Tibial nerve (tissue), 4 donors: ENCODE measurements around the gene AKNA. TPM values are rescaled to one million over a fixed set of nuclear protein-coding genes. Genes with fewer than 3 reads are reported as not detected.

Experiments used
- DNase-seq, 2 donors: peaks; one replicate each; pipeline ENCODE4 v3.0.0-alpha.2; 2019; ENCODE audit warnings: low spot score in 2 of 2
- H3K27ac ChIP-seq, 4 donors: fragments of 200-600 bp; sonication (generic) in 3 of 4; one replicate each; pipeline ENCODE4 v1.5.1; 2017 to 2019; ENCODE audit warnings: mild to moderate bottlenecking in 1 of 4
- H3K27me3 ChIP-seq, 2 donors: fragments of 200-600 bp; sonication (generic) in 1 of 2; one replicate each; pipeline versions ENCODE4 v1.5.1 to v1.6.0; 2017 to 2019
- H3K36me3 ChIP-seq, 3 donors: fragments of 200-600 bp; sonication (generic); one replicate each; pipeline ENCODE4 v1.5.1; 2018 to 2019
- H3K4me1 ChIP-seq, 4 donors: fragments of 200-600 bp; sonication (generic) in 3 of 4; one replicate each; pipeline ENCODE4 v1.5.1; 2017 to 2019
- H3K4me3 ChIP-seq, 4 donors: fragments of 200-600 bp; sonication (generic) in 3 of 4; one replicate each; pipeline ENCODE4 v1.5.1; 2017 to 2019; ENCODE audit warnings: mild to moderate bottlenecking in 1 of 4, moderate library complexity in 1 of 4
- H3K9me3 ChIP-seq, 4 donors: fragments of 200-600 bp; sonication (generic) in 3 of 4; one replicate each; pipeline ENCODE4 v1.5.1; 2017 to 2019
- EP300 ChIP-seq, 2 donors: sonication (generic); formaldehyde crosslinking; IDR thresholded peaks; one replicate each; pipeline ENCODE4 v1.6.1; 2017; ENCODE audit warnings: antibody characterized with exemption in 2 of 2, mild to moderate bottlenecking in 1 of 2
- POLR2A ChIP-seq, 2 donors: fragments of 450-650 bp; IDR thresholded peaks; one replicate each; pipeline ENCODE4 v1.6.1; 2017; ENCODE audit warnings: antibody characterized with exemption in 2 of 2, mild to moderate bottlenecking in 2 of 2, moderate library complexity in 2 of 2
- WGBS, 2 donors: methylation state at CpG; one replicate each; pipeline ENCODE4 v1.1.5; 2018; 5-methylcytosine and 5-hydroxymethylcytosine counted together
- total RNA-seq, 4 donors: library from RNA; depleted of rRNA; stranded (reverse); fragments of >200 nt; gene quantifications; one replicate each; pipeline ENCODE4 v1.1.0, GENCODE V29; 2016
- TF ChIP-seq, protein P1 (sequence below), 5 experiments: fragments of 200-600 bp in 3 of 5; fragments of 450-650 bp in 2 of 5; sonication (generic) in 3 of 5; IDR thresholded peaks; one replicate each; pipeline ENCODE4 v1.5.1; 2016 to 2019; ENCODE audit warnings: antibody characterized with exemption in 5 of 5, mild to moderate bottlenecking in 3 of 5, moderate library complexity in 2 of 5

AKNA gene
- total RNA-seq, 4 donors from 2014 or later = 23.6 to 42.2 (median 36.6) TPM

DNA sequence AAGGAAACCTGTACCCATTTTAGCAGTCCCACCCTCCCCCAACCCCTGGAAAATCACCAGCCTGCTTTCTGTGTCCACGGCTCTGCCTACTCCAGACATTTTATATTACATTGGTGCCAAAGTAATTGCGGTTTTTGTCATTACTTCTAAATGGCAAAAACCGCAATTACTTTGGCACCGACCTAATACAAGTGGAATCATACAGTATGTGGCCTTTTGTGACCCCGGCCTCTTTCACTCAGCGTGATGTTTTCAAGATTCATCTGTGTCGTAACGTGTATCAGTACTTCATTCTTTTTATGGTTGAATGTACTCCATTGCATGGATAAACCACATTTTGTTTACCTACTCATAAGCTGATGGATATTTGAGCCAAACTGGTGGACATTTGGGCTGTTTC lies 74.6 kb downstream of the AKNA start:
- no peaks in the 10 kb centered on the region for H3K27me3 ChIP-seq
- H3K9me3 ChIP-seq = no peaks in the 10 kb centered on the region
- no peaks in the 10 kb centered on the region for H3K4me1 ChIP-seq
- TF ChIP-seq, protein P1, sequence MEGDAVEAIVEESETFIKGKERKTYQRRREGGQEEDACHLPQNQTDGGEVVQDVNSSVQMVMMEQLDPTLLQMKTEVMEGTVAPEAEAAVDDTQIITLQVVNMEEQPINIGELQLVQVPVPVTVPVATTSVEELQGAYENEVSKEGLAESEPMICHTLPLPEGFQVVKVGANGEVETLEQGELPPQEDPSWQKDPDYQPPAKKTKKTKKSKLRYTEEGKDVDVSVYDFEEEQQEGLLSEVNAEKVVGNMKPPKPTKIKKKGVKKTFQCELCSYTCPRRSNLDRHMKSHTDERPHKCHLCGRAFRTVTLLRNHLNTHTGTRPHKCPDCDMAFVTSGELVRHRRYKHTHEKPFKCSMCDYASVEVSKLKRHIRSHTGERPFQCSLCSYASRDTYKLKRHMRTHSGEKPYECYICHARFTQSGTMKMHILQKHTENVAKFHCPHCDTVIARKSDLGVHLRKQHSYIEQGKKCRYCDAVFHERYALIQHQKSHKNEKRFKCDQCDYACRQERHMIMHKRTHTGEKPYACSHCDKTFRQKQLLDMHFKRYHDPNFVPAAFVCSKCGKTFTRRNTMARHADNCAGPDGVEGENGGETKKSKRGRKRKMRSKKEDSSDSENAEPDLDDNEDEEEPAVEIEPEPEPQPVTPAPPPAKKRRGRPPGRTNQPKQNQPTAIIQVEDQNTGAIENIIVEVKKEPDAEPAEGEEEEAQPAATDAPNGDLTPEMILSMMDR (IDR thresholded peaks at IDR 0.05) = no peak
- TF ChIP-seq POLR2A (IDR thresholded peaks at IDR 0.05) = no peak
- DNase-seq = no peak
- no peak overlapping the region for H3K27ac ChIP-seq
- H3K36me3 ChIP-seq = peaks cover 0 to 41% (median 0%) of the 10 kb centered on the region in 3 donors
- WGBS, 2 donors = 73% methylated on average over 8 of the region's 8 CpGs
- no peak overlapping the region for H3K4me3 ChIP-seq

DNA sequence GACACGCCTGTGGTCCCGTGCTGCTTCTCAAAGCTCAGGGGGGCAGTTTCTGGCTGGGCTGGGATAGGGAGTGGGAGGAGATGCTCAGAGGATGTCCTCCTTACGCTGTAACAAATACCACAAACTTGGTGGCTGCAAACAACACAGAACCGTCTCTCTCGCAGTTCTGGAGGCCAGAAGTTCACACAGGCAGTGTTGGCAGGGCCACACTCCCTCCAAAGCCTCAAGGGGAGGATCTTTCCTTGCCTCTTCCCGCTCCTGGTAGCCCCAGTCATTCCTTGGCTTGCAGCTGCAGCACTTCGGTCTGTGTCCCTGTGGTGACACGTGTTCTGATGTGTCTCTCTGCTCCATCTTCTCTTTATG lies 75.3 kb downstream of the AKNA start:
- Histone ChIP-seq H3K36me3 (peaks cover 0 to 48% (median 0%) of the 10 kb centered on the region in 3 donors), H3K4me1 (no peaks in the 10 kb centered on the region), H3K4me3 (no peak overlapping the region), H3K9me3 (no peaks in the 10 kb centered on the region), H3K27ac (no peak overlapping the region), H3K27me3 (no peaks in the 10 kb centered on the region)
- WGBS, 2 donors = 59 to 66% methylated on average over 8 of the region's 8 CpGs
- no peak for DNase-seq
- no peak for TF ChIP-seq POLR2A (IDR thresholded peaks at IDR 0.05)
- TF ChIP-seq EP300 (IDR thresholded peaks at IDR 0.05) = no peak
- TF ChIP-seq, protein P1 (IDR thresholded peaks at IDR 0.05) = no peak

DNA sequence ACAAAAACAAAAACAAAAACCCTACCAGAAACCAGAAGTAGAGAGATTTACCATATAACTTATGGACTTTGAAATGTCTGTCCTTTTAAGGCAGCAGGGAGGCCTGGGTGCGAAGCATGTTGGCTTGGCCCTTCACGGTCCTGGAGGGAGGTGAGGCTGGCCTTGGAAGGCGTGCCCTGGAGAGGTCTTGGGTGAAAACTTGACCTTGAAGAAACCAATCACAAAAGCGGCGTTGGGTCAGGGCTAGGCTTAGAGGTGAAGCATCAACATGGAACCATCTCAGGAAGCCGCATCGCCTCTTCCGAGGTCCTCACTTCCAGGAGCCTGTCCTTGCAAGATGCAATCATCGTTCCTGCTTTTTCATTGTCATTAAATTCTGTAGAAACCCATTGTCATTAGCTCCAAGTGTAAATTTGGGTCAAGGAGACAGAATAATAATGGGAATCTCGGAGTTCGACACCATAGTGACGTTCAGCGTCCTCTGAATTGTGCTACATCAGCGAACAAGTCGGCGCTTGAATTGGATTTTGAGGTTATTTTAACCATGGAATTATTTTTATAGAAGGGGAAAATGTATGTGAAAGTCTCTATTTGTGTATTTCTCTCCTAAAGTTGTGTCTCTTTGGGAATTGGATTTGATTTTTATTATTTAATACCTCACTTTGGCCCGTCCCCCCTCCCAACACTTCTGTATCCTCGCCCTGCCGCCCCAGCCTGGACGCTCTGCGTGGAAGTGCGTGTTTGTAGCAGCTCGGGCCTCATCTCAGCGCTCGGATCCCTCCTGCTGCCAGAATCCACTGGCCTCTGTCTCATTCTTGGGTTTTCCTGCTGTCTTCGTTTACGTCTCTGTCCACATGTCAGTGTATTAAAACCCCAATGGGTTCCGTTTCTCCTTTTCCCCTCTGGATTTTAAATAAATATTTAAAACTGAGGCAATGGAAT lies 75.9 kb downstream of the AKNA start:
- 89 to 90% methylated on average over 28 of the region's 28 CpGs for WGBS, 2 donors
- TF ChIP-seq, protein P1 (IDR thresholded peaks at IDR 0.05) = no peak
- TF ChIP-seq EP300 (IDR thresholded peaks at IDR 0.05) (no peak), POLR2A (IDR thresholded peaks at IDR 0.05) (no peak)
- peaks cover 0 to 54% (median 0%) of the 10 kb centered on the region in 3 donors for H3K36me3 ChIP-seq
- no peak for DNase-seq
- H3K27ac ChIP-seq = no peak overlapping the region
- no peaks in the 10 kb centered on the region for H3K4me1 ChIP-seq
- H3K9me3 ChIP-seq = no peaks in the 10 kb centered on the region
- no peaks in the 10 kb centered on the region for H3K27me3 ChIP-seq
- H3K4me3 ChIP-seq = no peak overlapping the region

DNA sequence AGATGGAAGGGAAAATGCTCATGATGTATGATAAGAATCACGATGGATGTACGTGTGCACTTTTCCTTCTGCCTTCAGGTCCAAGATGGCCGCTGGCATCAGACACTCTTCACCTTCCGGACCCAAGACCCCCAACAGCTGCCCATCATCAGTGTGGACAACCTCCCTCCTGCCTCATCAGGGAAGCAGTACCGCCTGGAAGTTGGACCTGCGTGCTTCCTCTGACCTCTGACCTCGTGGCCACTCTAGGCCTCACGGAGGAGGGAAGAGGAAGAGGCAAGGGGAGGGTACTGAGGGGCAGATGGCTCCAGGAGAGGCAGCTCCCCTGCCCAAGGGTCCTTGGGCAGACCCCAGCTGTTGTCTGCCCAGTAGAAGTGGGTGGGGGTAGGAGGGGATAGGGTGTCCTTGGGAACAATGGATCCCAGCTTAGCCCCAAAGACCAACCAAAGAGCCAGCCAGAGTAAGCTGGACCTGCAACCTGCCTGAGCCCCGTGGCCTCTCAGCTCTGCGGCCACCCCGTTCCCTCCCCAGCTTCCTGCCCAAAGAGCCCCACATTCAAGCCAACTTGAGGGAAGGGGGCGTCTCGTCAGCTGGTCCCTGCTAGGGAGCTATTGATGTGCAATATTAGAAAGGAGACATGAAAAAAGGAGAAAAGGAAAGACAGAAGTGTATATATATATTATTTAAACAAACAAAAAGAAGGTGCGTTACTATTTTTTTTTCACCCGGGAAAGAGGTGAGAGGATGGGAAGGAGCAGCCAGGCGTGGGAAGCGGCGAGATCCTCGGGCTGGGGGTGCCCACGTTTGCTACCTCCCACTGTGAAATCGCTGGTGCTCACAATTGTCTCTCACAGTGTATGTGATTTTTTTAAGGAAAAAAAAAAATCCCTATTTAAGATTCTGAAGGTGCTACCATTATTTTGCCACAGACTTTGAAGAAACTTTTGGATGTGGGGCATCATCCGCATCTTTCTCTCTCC lies 77.0 kb downstream of the AKNA start:
- 85 to 86% methylated on average over 22 of the region's 22 CpGs for WGBS, 2 donors
- Histone ChIP-seq H3K27me3 (no peaks in the 10 kb centered on the region), H3K4me3 (no peak overlapping the region), H3K36me3 (peaks cover 0 to 61% (median 0%) of the 10 kb centered on the region in 3 donors), H3K27ac (no peak overlapping the region), H3K9me3 (no peaks in the 10 kb centered on the region), H3K4me1 (peaks cover 0 to under 1% (median 0%) of the 10 kb centered on the region in 4 donors)
- TF ChIP-seq, protein P1 (IDR thresholded peaks at IDR 0.05) = no peak
- no peak for TF ChIP-seq POLR2A (IDR thresholded peaks at IDR 0.05)
- no peak for DNase-seq
